ENCODE data around the gene TMEM225.

- TF ChIP-seq CTCF (conservative IDR thresholded peaks at IDR 0.05 in 1 of 2, IDR thresholded peaks at IDR 0.05 in 1 of 2; ENCODE audit: low read depth in 1 of 2, low read length in 2 of 2) = no peak
- no peak for TF ChIP-seq EZH2 (IDR thresholded peaks at IDR 0.05; ENCODE audit: low read length, missing control alignments)
Observed at GRCh38 chr11:123859731-123860130, 25.7 kb downstream of the TMEM225 start.

All from fibroblast of lung (primary cell).